GM12878 (cell line): Measurements from ENCODE around the gene JMJD6. TPM values are rescaled to one million over a fixed set of nuclear protein-coding genes. Genes with fewer than 3 reads are reported as not detected.

Source experiments
- CHD2 ChIP-seq: IDR thresholded peaks from 2 replicates; pipeline ENCODE4 v1.6.1; 2011; ENCODE audit warnings: low read depth, low read length, improper control_type of control experiment, borderline replicate concordance
- EZH2 ChIP-seq: IDR thresholded peaks from 2 replicates; pipeline ENCODE4 v1.6.1; 2012; ENCODE audit warnings: low read depth, mild to moderate bottlenecking, control low read depth, inconsistent platforms, low read length, borderline replicate concordance; ENCODE audit not compliant: control insufficient read depth
- GABPA ChIP-seq: IDR thresholded peaks from 2 replicates; pipeline ENCODE4 v1.6.1; 2014; ENCODE audit warnings: antibody characterized with exemption, low read depth, mild to moderate bottlenecking, inconsistent platforms
- NFYA ChIP-seq: IDR thresholded peaks from 2 replicates; pipeline ENCODE4 v1.6.1; 2011; ENCODE audit warnings: low read depth, mild to moderate bottlenecking, low read length, improper control_type of control experiment, borderline replicate concordance
- NR2F1 ChIP-seq: fragments of 450-650 bp; conservative IDR thresholded peaks from 2 replicates; pipeline ENCODE4 v1.6.1; 2017; ENCODE audit warnings: mild to moderate bottlenecking
- POU2F2 ChIP-seq: IDR thresholded peaks from 3 replicates; pipeline ENCODE4 v1.6.1; 2011; ENCODE audit warnings: low read depth, mild to moderate bottlenecking, low read length, borderline replicate concordance
- RB1 ChIP-seq: fragments of 450-650 bp; formaldehyde crosslinking; IDR thresholded peaks from 2 replicates; pipeline ENCODE4 v1.6.1; 2017; ENCODE audit warnings: mild to moderate bottlenecking, borderline replicate concordance
- RFX5 ChIP-seq: IDR thresholded peaks from 2 replicates; pipeline ENCODE4 v1.6.1; 2011; ENCODE audit warnings: low read depth, low read length, improper control_type of control experiment
- RUNX3 ChIP-seq: IDR thresholded peaks from 2 replicates; pipeline ENCODE4 v1.6.1; 2012; ENCODE audit warnings: low read length, inconsistent platforms
- SMAD1 ChIP-seq: fragments of 450-650 bp; IDR thresholded peaks from 2 replicates; pipeline ENCODE4 v1.6.1; 2018; ENCODE audit warnings: mild to moderate bottlenecking, low read depth; ENCODE audit not compliant: partially characterized antibody
- SMC3 ChIP-seq: IDR thresholded peaks from 2 replicates; pipeline ENCODE4 v1.6.1; 2011; ENCODE audit warnings: low read length, improper control_type of control experiment, borderline replicate concordance
- STAT1 ChIP-seq: fragments of 450-650 bp; conservative IDR thresholded peaks from 2 replicates; pipeline ENCODE4 v1.6.1; 2014; ENCODE audit warnings: antibody characterized with exemption, mild to moderate bottlenecking
- SUZ12 ChIP-seq: fragments of 200-600 bp; sonication (generic); IDR thresholded peaks from one replicate; pipeline ENCODE4 v1.6.1; 2018; ENCODE audit warnings: antibody characterized with exemption, mild to moderate bottlenecking; ENCODE audit not compliant: unreplicated experiment
- ZNF217 ChIP-seq: fragments of 450-650 bp; IDR thresholded peaks from 2 replicates; pipeline ENCODE4 v1.6.1; 2017; ENCODE audit warnings: antibody characterized with exemption, mild to moderate bottlenecking
- ZNF274 ChIP-seq: IDR thresholded peaks from one replicate; pipeline ENCODE4 v1.8.0; 2011; ENCODE audit not compliant: insufficient read length, insufficient read depth
- polyA plus RNA-seq, 11 experiments: library from polyadenylated mRNA; depleted of rRNA in 4 of 11; unstranded in 6 of 11; stranded (reverse) in 5 of 11; fragments of >200 nt; fragmentation: Nextera tagmentation in 4 of 11; fragmentation: Illumina TruSeq in 1 of 11; extraction: Ambion mirVana in 4 of 11; extraction: Trizol in 1 of 11; gene quantifications; 1 replicate in 1 of 11; 2 replicates in 10 of 11; pipeline versions ENCODE4 v1.2.1 to v1.2.3, GENCODE V29; 2011 to 2016; ENCODE audit warnings: inconsistent platforms in 2 of 11, missing spikeins in 2 of 11, low read depth in 1 of 11
- total RNA-seq, 4 experiments: library from RNA; depleted of rRNA in 3 of 4; stranded (reverse); fragments of >200 nt in 3 of 4; fragmentation: Illumina TruSeq in 1 of 4; extraction: Trizol in 1 of 4; gene quantifications; 2 replicates each; pipeline versions ENCODE4 v1.2.1 to v1.2.3, GENCODE V29; 2013 to 2021
- TF ChIP-seq, protein P1 (sequence below): IDR thresholded peaks from 2 replicates; pipeline ENCODE4 v1.6.1; 2012; ENCODE audit warnings: low read depth, low read length, improper control_type of control experiment
- TF ChIP-seq, protein P2 (sequence below): fragments of 450-650 bp; IDR thresholded peaks from 2 replicates; pipeline ENCODE4 v1.6.1; 2016; ENCODE audit warnings: mild to moderate bottlenecking
- TF ChIP-seq, protein P3 (sequence below): IDR thresholded peaks from 2 replicates; pipeline ENCODE4 v1.6.1; 2012; ENCODE audit warnings: mild to moderate bottlenecking, low read depth, low read length
- TF ChIP-seq, protein P4 (sequence below): fragments of 450-650 bp; IDR thresholded peaks from 2 replicates; pipeline ENCODE4 v1.6.1; 2017; ENCODE audit warnings: mild to moderate bottlenecking, low read depth, inconsistent platforms; ENCODE audit not compliant: poor library complexity, severe bottlenecking

The JMJD6 gene
- total and polyA plus RNA-seq, 10 of the 15 experiments (the other 5 are each of a cell fraction or from before 2014, with no cell fraction given) = 1.2 to 36.0 (median 22.2) TPM

DNA sequence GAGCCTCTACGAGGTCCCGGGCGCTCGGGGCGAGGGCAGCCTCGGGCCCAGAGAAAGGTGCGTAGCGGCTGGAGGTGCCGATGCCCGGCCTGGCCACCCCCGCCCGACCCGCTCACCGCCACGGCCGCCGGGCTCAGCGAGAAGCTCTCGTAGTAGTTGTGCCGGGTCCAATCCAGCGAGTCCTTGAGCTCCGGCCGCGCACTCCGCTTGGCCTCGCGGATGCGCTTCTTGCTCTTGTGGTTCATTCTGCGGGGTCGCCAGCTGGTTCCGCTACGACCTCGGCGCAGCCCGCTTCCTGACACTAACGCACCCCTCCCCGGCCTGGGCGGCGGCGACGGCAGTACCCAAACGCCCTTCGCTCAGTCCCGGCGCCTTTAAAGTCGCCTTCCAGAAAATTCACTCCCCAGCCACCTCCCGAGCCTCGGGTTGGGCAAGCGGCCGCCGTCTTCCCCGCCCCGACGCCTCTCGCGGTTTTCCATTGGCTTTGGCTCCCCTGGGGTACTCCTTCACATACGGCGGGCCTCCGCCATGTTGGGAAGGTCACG is at the start of gene JMJD6 (continued):
- TF ChIP-seq RFX5 (no peak), ZNF217 (no peak), SMAD1 (no peak), SUZ12 (no peak), SMC3 (no peak), RUNX3 (peak; percentile 85), NFYA (no peak), POU2F2 (no peak), ZNF274 (no peak), GABPA (no peak), STAT1 (no peak; the same call in 1 of the 2 replicates), EZH2 (no peak), RB1 (no peak), NR2F1 (peak; percentile 82), CHD2 (peak; percentile 85)
- TF ChIP-seq, protein P1, sequence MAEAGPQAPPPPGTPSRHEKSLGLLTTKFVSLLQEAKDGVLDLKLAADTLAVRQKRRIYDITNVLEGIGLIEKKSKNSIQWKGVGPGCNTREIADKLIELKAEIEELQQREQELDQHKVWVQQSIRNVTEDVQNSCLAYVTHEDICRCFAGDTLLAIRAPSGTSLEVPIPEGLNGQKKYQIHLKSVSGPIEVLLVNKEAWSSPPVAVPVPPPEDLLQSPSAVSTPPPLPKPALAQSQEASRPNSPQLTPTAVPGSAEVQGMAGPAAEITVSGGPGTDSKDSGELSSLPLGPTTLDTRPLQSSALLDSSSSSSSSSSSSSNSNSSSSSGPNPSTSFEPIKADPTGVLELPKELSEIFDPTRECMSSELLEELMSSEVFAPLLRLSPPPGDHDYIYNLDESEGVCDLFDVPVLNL = no peak
- TF ChIP-seq, protein P2, sequence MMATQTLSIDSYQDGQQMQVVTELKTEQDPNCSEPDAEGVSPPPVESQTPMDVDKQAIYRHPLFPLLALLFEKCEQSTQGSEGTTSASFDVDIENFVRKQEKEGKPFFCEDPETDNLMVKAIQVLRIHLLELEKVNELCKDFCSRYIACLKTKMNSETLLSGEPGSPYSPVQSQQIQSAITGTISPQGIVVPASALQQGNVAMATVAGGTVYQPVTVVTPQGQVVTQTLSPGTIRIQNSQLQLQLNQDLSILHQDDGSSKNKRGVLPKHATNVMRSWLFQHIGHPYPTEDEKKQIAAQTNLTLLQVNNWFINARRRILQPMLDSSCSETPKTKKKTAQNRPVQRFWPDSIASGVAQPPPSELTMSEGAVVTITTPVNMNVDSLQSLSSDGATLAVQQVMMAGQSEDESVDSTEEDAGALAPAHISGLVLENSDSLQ = 0 out of 2 replicates have a peak, but pooled peaks have one; percentile 1
- TF ChIP-seq, protein P3, sequence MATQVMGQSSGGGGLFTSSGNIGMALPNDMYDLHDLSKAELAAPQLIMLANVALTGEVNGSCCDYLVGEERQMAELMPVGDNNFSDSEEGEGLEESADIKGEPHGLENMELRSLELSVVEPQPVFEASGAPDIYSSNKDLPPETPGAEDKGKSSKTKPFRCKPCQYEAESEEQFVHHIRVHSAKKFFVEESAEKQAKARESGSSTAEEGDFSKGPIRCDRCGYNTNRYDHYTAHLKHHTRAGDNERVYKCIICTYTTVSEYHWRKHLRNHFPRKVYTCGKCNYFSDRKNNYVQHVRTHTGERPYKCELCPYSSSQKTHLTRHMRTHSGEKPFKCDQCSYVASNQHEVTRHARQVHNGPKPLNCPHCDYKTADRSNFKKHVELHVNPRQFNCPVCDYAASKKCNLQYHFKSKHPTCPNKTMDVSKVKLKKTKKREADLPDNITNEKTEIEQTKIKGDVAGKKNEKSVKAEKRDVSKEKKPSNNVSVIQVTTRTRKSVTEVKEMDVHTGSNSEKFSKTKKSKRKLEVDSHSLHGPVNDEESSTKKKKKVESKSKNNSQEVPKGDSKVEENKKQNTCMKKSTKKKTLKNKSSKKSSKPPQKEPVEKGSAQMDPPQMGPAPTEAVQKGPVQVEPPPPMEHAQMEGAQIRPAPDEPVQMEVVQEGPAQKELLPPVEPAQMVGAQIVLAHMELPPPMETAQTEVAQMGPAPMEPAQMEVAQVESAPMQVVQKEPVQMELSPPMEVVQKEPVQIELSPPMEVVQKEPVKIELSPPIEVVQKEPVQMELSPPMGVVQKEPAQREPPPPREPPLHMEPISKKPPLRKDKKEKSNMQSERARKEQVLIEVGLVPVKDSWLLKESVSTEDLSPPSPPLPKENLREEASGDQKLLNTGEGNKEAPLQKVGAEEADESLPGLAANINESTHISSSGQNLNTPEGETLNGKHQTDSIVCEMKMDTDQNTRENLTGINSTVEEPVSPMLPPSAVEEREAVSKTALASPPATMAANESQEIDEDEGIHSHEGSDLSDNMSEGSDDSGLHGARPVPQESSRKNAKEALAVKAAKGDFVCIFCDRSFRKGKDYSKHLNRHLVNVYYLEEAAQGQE = no peak
- TF ChIP-seq, protein P4, sequence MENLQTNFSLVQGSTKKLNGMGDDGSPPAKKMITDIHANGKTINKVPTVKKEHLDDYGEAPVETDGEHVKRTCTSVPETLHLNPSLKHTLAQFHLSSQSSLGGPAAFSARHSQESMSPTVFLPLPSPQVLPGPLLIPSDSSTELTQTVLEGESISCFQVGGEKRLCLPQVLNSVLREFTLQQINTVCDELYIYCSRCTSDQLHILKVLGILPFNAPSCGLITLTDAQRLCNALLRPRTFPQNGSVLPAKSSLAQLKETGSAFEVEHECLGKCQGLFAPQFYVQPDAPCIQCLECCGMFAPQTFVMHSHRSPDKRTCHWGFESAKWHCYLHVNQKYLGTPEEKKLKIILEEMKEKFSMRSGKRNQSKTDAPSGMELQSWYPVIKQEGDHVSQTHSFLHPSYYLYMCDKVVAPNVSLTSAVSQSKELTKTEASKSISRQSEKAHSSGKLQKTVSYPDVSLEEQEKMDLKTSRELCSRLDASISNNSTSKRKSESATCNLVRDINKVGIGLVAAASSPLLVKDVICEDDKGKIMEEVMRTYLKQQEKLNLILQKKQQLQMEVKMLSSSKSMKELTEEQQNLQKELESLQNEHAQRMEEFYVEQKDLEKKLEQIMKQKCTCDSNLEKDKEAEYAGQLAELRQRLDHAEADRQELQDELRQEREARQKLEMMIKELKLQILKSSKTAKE = no peak
